ENCODE results near the gene NFYA. TPM values are rescaled to one million over a fixed set of nuclear protein-coding genes. Genes with fewer than 3 reads are reported as not detected.

NFYA gene
- total RNA-seq, 1 experiment from 2014 or later: 34.7 TPM

GRCh38 chr6:41100871-41101287 lies 28.1 kb downstream of the NFYA start:
- CTCF ChIA-PET: no interaction called here

GRCh38 chr6:41103847-41104246 lies 31.1 kb downstream of the NFYA start:
- Histone ChIP-seq H3K4me1 (ENCODE audit: control insufficient read depth, insufficient read depth, low read length) (no peaks in the 10 kb centered on the region), H3K36me3 (ENCODE audit: control insufficient read depth, insufficient read depth, low read length) (peaks cover 6% of the 10 kb centered on the region; the same call in 1 of the 2 replicates), H3K27me3 (ENCODE audit: control insufficient read depth, insufficient read depth, low read length) (no peaks in the 10 kb centered on the region), H3K4me3 (ENCODE audit: low read depth in 2 of 2, low read length in 2 of 2) (no peak overlapping the region), H3K9me3 (ENCODE audit: control insufficient read depth, insufficient read depth, low read depth, low read length) (no peaks in the 10 kb centered on the region), H3K27ac (ENCODE audit: low read length) (no peak overlapping the region)
- no TSS peak for BruUV-seq (replicated peaks)
- ATAC-seq (no peak), DNase-seq (ENCODE audit: low read depth, low spot score) (no peak)
- POLR2A ChIA-PET: no interaction called here
- in situ Hi-C loops (cut with HindIII; ENCODE audit: low pct_unique_long_range_greater_than_20kb, low sequenced_read_pairs): no loop called here
- TF ChIP-seq SIN3A (IDR thresholded peaks at IDR 0.05; ENCODE audit: borderline replicate concordance, insufficient read depth, low read depth, low read length) (no peak), POLR2AphosphoS5 (IDR thresholded peaks at IDR 0.05; ENCODE audit: low read depth, low read length) (no peak), CTCF (IDR thresholded peaks at IDR 0.05) (no peak), TCF7L2 (IDR thresholded peaks at IDR 0.05; ENCODE audit: low read depth, low read length) (no peak), REST (IDR thresholded peaks at IDR 0.05; ENCODE audit: insufficient read depth in 1 of 2, low read depth in 2 of 2, low read length in 1 of 2) (no peak)
- intact Hi-C loops (cut with micrococcal nuclease; ENCODE audit: unreplicated experiment): loop anchor here (10.0 kb wide), 1 partner anchor 61 kb away; the partner anchor contains the start of gene TREM2
- CTCF ChIA-PET: interaction anchor here (0.7 kb wide), 1 partner anchor 234 kb away, joined by 5 read pairs; no protein-coding TSS in a partner anchor

More at GRCh38 chr6:41100871-41101287, 28.1 kb downstream of the NFYA start:
- no peak overlapping the region for H3K27ac ChIP-seq (ENCODE audit: low read length)
- intact Hi-C loops (cut with micrococcal nuclease; ENCODE audit: unreplicated experiment): loop anchor here (10.0 kb wide), 1 partner anchor 64 kb away; the partner anchor contains the start of gene TREM2
- DNase-seq (ENCODE audit: low read depth, low spot score): no peak
- TF ChIP-seq TCF7L2 (IDR thresholded peaks at IDR 0.05; ENCODE audit: low read depth, low read length) (no peak), REST (IDR thresholded peaks at IDR 0.05; ENCODE audit: insufficient read depth in 1 of 2, low read depth in 2 of 2, low read length in 1 of 2) (no peak), SIN3A (IDR thresholded peaks at IDR 0.05; ENCODE audit: borderline replicate concordance, insufficient read depth, low read depth, low read length) (no peak), CTCF (IDR thresholded peaks at IDR 0.05) (no peak), POLR2AphosphoS5 (IDR thresholded peaks at IDR 0.05; ENCODE audit: low read depth, low read length) (no peak)
- no peak for ATAC-seq
- POLR2A ChIA-PET: no interaction called here
- H3K4me3 ChIP-seq (ENCODE audit: low read depth in 2 of 2, low read length in 2 of 2): no peak overlapping the region
- in situ Hi-C loops (cut with HindIII; ENCODE audit: low pct_unique_long_range_greater_than_20kb, low sequenced_read_pairs): no loop called here
- H3K27me3 ChIP-seq (ENCODE audit: control insufficient read depth, insufficient read depth, low read length): no peaks in the 10 kb centered on the region
- no peaks in the 10 kb centered on the region for H3K4me1 ChIP-seq (ENCODE audit: control insufficient read depth, insufficient read depth, low read length)
- no peaks in the 10 kb centered on the region for H3K9me3 ChIP-seq (ENCODE audit: control insufficient read depth, insufficient read depth, low read depth, low read length)
- no TSS peak for BruUV-seq (replicated peaks)
- peaks cover 27% of the 10 kb centered on the region for H3K36me3 ChIP-seq (ENCODE audit: control insufficient read depth, insufficient read depth, low read length)

Data from Panc1 (cell line).